OCI-LY1 (cell line): Measurements from ENCODE around the gene FLII.

ENCODE experiments used
- EZH2 ChIP-seq: fragments of 200-600 bp; sonication (generic), shearing (Covaris generic); IDR thresholded peaks from 2 replicates; pipeline ENCODE4 v1.8.0; 2017; ENCODE audit warnings: borderline replicate concordance, mixed run types, mild to moderate bottlenecking, antibody characterized with exemption, low read length, moderate library complexity, mixed read lengths
- TF ChIP-seq, protein P1 (sequence below): fragments of 200-600 bp; sonication (generic), shearing (Covaris generic); IDR thresholded peaks from 2 replicates; pipeline ENCODE4 v1.5.1; 2017; ENCODE audit warnings: mild to moderate bottlenecking, antibody characterized with exemption, low read length, moderate library complexity, mixed read lengths

DNA sequence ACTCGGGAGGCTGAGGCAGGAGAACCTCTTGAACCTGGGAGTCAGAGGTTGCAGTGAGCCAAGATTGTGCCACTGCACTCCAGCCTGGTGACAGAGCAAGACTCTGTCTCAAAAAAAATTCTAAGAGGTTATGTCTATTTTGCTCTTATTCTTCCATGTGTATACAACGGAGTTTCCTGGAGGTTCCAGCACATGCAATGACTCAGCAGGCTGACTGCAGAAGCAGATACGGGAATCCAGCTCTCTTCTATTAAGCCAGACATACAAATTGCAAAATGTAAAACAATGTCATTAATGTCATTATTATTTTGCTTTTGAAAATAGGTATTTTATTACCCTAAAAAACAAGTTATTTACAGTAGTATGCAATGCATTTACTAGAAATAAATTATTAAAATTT, 20.3 kb upstream of the FLII start:
- TF ChIP-seq EZH2: no peak
- TF ChIP-seq, protein P1, sequence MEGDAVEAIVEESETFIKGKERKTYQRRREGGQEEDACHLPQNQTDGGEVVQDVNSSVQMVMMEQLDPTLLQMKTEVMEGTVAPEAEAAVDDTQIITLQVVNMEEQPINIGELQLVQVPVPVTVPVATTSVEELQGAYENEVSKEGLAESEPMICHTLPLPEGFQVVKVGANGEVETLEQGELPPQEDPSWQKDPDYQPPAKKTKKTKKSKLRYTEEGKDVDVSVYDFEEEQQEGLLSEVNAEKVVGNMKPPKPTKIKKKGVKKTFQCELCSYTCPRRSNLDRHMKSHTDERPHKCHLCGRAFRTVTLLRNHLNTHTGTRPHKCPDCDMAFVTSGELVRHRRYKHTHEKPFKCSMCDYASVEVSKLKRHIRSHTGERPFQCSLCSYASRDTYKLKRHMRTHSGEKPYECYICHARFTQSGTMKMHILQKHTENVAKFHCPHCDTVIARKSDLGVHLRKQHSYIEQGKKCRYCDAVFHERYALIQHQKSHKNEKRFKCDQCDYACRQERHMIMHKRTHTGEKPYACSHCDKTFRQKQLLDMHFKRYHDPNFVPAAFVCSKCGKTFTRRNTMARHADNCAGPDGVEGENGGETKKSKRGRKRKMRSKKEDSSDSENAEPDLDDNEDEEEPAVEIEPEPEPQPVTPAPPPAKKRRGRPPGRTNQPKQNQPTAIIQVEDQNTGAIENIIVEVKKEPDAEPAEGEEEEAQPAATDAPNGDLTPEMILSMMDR: no peak
